Measurements from ENCODE around the gene SLC25A13. TPM values are rescaled to one million over a fixed set of nuclear protein-coding genes. Genes with fewer than 3 reads are reported as not detected.

The SLC25A13 gene
- total and polyA plus RNA-seq, 2 of the 4 experiments (the other 2 are of a cell fraction): 7.4 to 11.7 TPM

GRCh38 chr7:96131525-96131924 is 190.4 kb downstream of the SLC25A13 start:
- no peak for DNase-seq
- no peak overlapping the region for H2BK20ac ChIP-seq (ENCODE audit: low read depth, low read length)
- H3K4ac ChIP-seq (ENCODE audit: low read depth, low read length): no peak overlapping the region
- TF ChIP-seq CHD1 (IDR thresholded peaks at IDR 0.05; ENCODE audit: low read depth, low read length): no peak
- TF ChIP-seq, protein P1, sequence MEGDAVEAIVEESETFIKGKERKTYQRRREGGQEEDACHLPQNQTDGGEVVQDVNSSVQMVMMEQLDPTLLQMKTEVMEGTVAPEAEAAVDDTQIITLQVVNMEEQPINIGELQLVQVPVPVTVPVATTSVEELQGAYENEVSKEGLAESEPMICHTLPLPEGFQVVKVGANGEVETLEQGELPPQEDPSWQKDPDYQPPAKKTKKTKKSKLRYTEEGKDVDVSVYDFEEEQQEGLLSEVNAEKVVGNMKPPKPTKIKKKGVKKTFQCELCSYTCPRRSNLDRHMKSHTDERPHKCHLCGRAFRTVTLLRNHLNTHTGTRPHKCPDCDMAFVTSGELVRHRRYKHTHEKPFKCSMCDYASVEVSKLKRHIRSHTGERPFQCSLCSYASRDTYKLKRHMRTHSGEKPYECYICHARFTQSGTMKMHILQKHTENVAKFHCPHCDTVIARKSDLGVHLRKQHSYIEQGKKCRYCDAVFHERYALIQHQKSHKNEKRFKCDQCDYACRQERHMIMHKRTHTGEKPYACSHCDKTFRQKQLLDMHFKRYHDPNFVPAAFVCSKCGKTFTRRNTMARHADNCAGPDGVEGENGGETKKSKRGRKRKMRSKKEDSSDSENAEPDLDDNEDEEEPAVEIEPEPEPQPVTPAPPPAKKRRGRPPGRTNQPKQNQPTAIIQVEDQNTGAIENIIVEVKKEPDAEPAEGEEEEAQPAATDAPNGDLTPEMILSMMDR (conservative IDR thresholded peaks at IDR 0.05; ENCODE audit: low read depth, low read length): no peak
- TF ChIP-seq RFX5 (IDR thresholded peaks at IDR 0.05; ENCODE audit: low read depth, low read length): no peak
- TF ChIP-seq BHLHE40 (IDR thresholded peaks at IDR 0.05; ENCODE audit: low read depth, low read length): no peak
- TF ChIP-seq, protein P2, sequence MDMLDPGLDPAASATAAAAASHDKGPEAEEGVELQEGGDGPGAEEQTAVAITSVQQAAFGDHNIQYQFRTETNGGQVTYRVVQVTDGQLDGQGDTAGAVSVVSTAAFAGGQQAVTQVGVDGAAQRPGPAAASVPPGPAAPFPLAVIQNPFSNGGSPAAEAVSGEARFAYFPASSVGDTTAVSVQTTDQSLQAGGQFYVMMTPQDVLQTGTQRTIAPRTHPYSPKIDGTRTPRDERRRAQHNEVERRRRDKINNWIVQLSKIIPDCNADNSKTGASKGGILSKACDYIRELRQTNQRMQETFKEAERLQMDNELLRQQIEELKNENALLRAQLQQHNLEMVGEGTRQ (IDR thresholded peaks at IDR 0.05; ENCODE audit: low read depth, low read length): no peak
- no peak for TF ChIP-seq POLR2A (IDR thresholded peaks at IDR 0.05; ENCODE audit: low read depth, low read length)
- TF ChIP-seq MAZ (IDR thresholded peaks at IDR 0.05; ENCODE audit: borderline replicate concordance, low read depth, low read length): no peak
- no peak overlapping the region for H4K5ac ChIP-seq (ENCODE audit: low read depth, low read length)
- no peak overlapping the region for H2BK120ac ChIP-seq (ENCODE audit: low read depth, low read length)
- no peak overlapping the region for H3K18ac ChIP-seq (ENCODE audit: low read depth, low read length)
- H3K14ac ChIP-seq (replicated peaks; ENCODE audit: low read depth, low read length): no peak overlapping the region
- no peak overlapping the region for H3K56ac ChIP-seq (ENCODE audit: extremely low read depth, insufficient read depth, low read length)
- no peaks in the 10 kb centered on the region for H3K27me3 ChIP-seq (ENCODE audit: control insufficient read depth, insufficient read depth, low read length)
- no peak overlapping the region for H4K8ac ChIP-seq (ENCODE audit: low read depth in 2 of 2, low read length in 2 of 2)
- H3K27ac ChIP-seq (ENCODE audit: insufficient read depth, low read length): no peak overlapping the region
- peaks cover 3% of the 10 kb centered on the region; the same call in 1 of the 2 replicates for H3K9me1 ChIP-seq (ENCODE audit: insufficient read depth, low read length)
- no peaks in the 10 kb centered on the region for H4K20me1 ChIP-seq (ENCODE audit: insufficient read depth, low read length)
- H3K4me2 ChIP-seq (ENCODE audit: low read depth, low read length): no peak overlapping the region
- intact Hi-C loops (cut with micrococcal nuclease): no loop called here
- H2AFZ ChIP-seq (replicated peaks; ENCODE audit: low read length, poor library complexity): no peak overlapping the region
- no peak overlapping the region for H2AK9ac ChIP-seq (replicated peaks; ENCODE audit: low read depth, low read length, poor library complexity)
- no peak for ATAC-seq (ENCODE audit: low read depth)
- H3K79me1 ChIP-seq (ENCODE audit: low read depth in 1 of 2, low read length in 2 of 2): no peaks in the 10 kb centered on the region
- CTCF ChIA-PET: interaction anchor here (1.3 kb wide), 1 partner anchor 13 kb away, joined by 3 read pairs; no protein-coding TSS in a partner anchor
- no peak overlapping the region for H2BK5ac ChIP-seq (ENCODE audit: low read depth, low read length, poor library complexity, severe bottlenecking)
- no peaks in the 10 kb centered on the region for H3K36me3 ChIP-seq (ENCODE audit: control insufficient read depth, insufficient read depth, low read length)
- POLR2A ChIA-PET (ENCODE audit: unreplicated experiment): no interaction called here
- no peak overlapping the region for H2AK5ac ChIP-seq (ENCODE audit: low read depth, low read length)
- H3K9me3 ChIP-seq (ENCODE audit: control insufficient read depth, insufficient read depth, low read length): no peaks in the 10 kb centered on the region
- H2BK15ac ChIP-seq (ENCODE audit: low read depth, low read length): no peak overlapping the region
- WGBS, 2 experiments (ENCODE audit: extremely low coverage in 2 of 2, insufficient read length in 1 of 2): no CpG with 5 or more reads among the region's 3 CpGs
- no peak overlapping the region for H3K23ac ChIP-seq (ENCODE audit: low read depth, low read length)
- no peak overlapping the region for H3K9ac ChIP-seq (ENCODE audit: low read depth, low read length)
- BruUV-seq (replicated peaks): no TSS peak
- in situ Hi-C loops (cut with MboI; ENCODE audit: low sequenced_read_pairs): no loop called here
- no peaks in the 10 kb centered on the region for H3K4me1 ChIP-seq (ENCODE audit: control insufficient read depth, insufficient read depth, low read length)
- no peak overlapping the region for H4K91ac ChIP-seq (ENCODE audit: insufficient read depth, low read depth, low read length)
- H3K4me3 ChIP-seq (ENCODE audit: insufficient read depth, low read depth, low read length): no peak overlapping the region
- dilution Hi-C loops (cut with HindIII; ENCODE audit: low sequenced_read_pairs, unreplicated experiment): no loop called here

Data from IMR-90 (cell line).